Stimulated activated CD4-positive, alpha-beta T cell treated with anti-CD3 and anti-CD28 coated beads, TNF-alpha, amount 100 ng/mL, for 1 hour (primary cell): ENCODE data around the gene PIMREG.

ENCODE experiments used
- DNase-seq, 3 donors: peaks; one replicate each; pipeline ENCODE4 v3.0.0-alpha.2; 2020; ENCODE audit warnings: low read depth in 3 of 3, low spot score in 1 of 3

The PIMREG gene

DNA sequence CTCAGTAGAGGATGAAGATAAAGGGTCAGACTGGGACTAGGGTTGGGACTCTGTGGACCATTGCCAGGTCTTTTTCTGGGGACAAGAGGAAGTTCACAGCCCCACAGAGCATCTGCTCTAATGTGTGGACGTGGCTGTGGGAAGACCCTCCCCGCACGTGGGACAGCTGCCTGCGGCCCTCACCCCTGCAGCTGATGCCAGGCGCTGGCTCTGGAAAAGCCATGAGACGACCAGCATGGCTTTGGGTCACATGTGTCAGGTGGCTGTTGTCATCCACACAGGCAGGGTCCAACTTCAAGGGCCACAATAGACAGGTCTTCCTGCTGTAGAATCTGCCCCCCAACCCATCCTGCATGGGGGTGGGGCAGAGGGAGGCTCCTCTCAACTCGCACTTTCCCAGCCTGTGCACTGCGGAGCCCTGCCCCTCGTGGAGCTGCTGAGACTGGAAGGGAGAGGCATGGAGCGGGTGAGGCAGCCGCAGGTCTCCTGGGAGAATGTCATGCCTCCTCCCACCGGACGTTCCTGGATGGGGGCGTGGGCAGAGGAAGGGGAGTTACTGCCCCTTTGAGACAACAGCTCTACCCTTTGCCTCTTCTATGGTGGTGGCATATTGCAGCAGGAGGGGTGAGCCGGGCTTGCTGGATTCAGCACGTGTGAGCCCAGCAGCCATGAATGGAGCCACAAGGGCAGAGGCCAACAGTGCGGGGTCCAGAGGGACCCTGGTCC is 53.4 kb downstream of the PIMREG start:
- no peak for DNase-seq

DNA sequence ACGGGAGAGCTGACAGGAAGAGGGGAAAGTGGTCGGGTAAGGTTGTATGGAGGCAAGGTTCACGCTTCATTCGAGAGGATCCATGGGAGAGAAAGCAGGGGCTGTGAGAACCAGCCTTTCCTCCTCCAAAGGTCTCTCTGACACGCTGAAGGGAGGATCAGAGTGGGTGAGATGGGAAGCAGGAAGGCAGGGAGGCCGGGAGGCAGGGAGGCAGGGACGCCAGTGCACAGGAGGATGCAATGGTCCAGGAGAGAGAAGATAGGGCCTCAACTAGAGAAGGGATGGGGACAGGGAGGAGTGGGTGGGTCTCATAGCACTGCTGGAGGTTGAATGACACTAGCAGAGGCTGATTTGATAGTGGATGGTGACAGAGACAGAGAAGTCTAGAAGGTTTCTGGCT is 54.1 kb downstream of the PIMREG start:
- no peak for DNase-seq

DNA sequence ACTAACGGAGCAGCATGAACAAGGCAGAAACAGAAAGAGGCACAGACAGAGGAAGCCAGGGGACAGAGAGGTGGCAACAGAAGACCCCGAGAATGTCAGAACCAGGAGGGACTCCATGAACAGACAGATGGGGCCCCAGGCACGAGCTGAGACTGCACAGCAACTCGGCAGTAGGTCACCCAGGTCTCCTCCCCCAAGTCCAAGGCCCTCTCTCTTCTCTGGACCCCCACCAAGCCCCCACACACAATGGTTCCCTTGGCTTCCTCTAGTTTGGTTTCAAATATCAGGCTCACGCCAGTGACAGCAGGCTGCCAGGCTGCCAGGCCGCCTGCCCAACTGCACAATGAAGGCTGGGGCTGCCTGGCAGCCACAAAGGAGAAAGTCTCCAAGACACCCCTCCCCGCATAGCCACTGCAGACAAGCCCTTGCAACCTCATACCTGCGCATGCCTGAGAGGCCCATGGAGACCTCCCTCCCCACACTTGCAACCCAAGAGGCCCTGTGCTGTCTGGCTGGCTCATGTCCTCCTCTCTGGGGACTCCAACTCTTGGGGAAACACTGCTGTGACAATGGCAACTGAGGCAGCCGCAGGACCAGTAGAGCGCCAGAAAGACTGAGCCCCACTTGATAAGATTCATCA is 54.8 kb downstream of the PIMREG start:
- DNase-seq = no peak
